GM19395 (cell line): ENCODE results near the gene PDCD11.
"Not testable (repeated sequence)": the region's sequence is repeated elsewhere in the genome, so short reads cannot be mapped to it uniquely, and the experiment has no call there.

Experiments used
- ATAC-seq: cut with Tn5 transposase; IDR thresholded peaks from one replicate; pipeline ENCODE4 v1.9.1; 2021; ENCODE audit warnings: mild to moderate bottlenecking, moderate library complexity; ENCODE audit not compliant: unreplicated experiment

Gene PDCD11

GRCh38 chr10:103417148-103417469 lies 20.7 kb downstream of the PDCD11 start:
- ATAC-seq = not testable (repeated sequence)

GRCh38 chr10:103417601-103418000 lies 21.2 kb downstream of the PDCD11 start:
- ATAC-seq = no peak

GRCh38 chr10:103419101-103419500 lies 22.7 kb downstream of the PDCD11 start:
- ATAC-seq = no peak

- no peak for ATAC-seq
Measured at GRCh38 chr10:103423748-103424147, 27.3 kb downstream of the PDCD11 start.

- no peak for ATAC-seq
Measured at GRCh38 chr10:103427866-103428265, 31.4 kb downstream of the PDCD11 start.

- ATAC-seq = no peak
Measured at GRCh38 chr10:103428989-103429643, 32.7 kb downstream of the PDCD11 start.

- ATAC-seq = no peak
Measured at GRCh38 chr10:103429647-103430046, 33.2 kb downstream of the PDCD11 start.

- ATAC-seq = no peak
Measured at GRCh38 chr10:103431902-103432301, 35.5 kb downstream of the PDCD11 start.

GRCh38 chr10:103433858-103434257 lies 37.4 kb downstream of the PDCD11 start:
- ATAC-seq = no peak

GRCh38 chr10:103439776-103440175 lies 43.4 kb downstream of the PDCD11 start:
- ATAC-seq = no peak

GRCh38 chr10:103440416-103440815 lies 44.0 kb downstream of the PDCD11 start:
- ATAC-seq = no peak

- ATAC-seq = no peak
Measured at GRCh38 chr10:103441206-103441605, 44.8 kb downstream of the PDCD11 start.

- ATAC-seq = no peak
Measured at GRCh38 chr10:103441611-103442010, 45.2 kb downstream of the PDCD11 start.

GRCh38 chr10:103442031-103442461 lies 45.6 kb downstream of the PDCD11 start:
- ATAC-seq = no peak

GRCh38 chr10:103443475-103444185 lies 47.2 kb downstream of the PDCD11 start:
- no peak for ATAC-seq

- ATAC-seq = no peak
Measured at GRCh38 chr10:103444478-103444877, 48.1 kb downstream of the PDCD11 start.

GRCh38 chr10:103445366-103445765 lies 48.9 kb downstream of the PDCD11 start:
- no peak for ATAC-seq

GRCh38 chr10:103445767-103446567 lies 49.5 kb downstream of the PDCD11 start:
- no peak for ATAC-seq

GRCh38 chr10:103447187-103447586 lies 50.8 kb downstream of the PDCD11 start:
- ATAC-seq = no peak

GRCh38 chr10:103448746-103449145 lies 52.3 kb downstream of the PDCD11 start:
- ATAC-seq = no peak

GRCh38 chr10:103449208-103450144 lies 53.0 kb downstream of the PDCD11 start:
- no peak for ATAC-seq
